ENCODE data around the gene GGACT.
"Not testable (repeated sequence)": the region's sequence is repeated elsewhere in the genome, so short reads cannot be mapped to it uniquely, and the experiment has no call there.

GGACT gene

GRCh38 chr13:100630555-100630954 lies 42.0 kb upstream of the GGACT start:
- DNase-seq (ENCODE audit: low read depth): peak; percentile 22
- TF ChIP-seq CTCF (conservative IDR thresholded peaks at IDR 0.05; ENCODE audit: low read depth, low read length): peak; percentile 18
- no peak overlapping the region for H3K4me3 ChIP-seq (ENCODE audit: low read depth, low read length)

- no peak for TF ChIP-seq CTCF (conservative IDR thresholded peaks at IDR 0.05; ENCODE audit: low read depth, low read length)
- no peak for DNase-seq (ENCODE audit: low read depth)
- no peak overlapping the region for H3K4me3 ChIP-seq (ENCODE audit: low read depth, low read length)
Observed at GRCh38 chr13:100627120-100627519, 38.5 kb upstream of the GGACT start.

GRCh38 chr13:100625447-100625846 lies 36.9 kb upstream of the GGACT start:
- H3K4me3 ChIP-seq (ENCODE audit: low read depth, low read length): no peak overlapping the region
- no peak for TF ChIP-seq CTCF (conservative IDR thresholded peaks at IDR 0.05; ENCODE audit: low read depth, low read length)
- no peak for DNase-seq (ENCODE audit: low read depth)

GRCh38 chr13:100620792-100621191 lies 32.2 kb upstream of the GGACT start:
- H3K4me3 ChIP-seq (ENCODE audit: low read depth, low read length): no peak overlapping the region
- no peak for DNase-seq (ENCODE audit: low read depth)
- no peak for TF ChIP-seq CTCF (conservative IDR thresholded peaks at IDR 0.05; ENCODE audit: low read depth, low read length)

GRCh38 chr13:100619940-100620339 lies 31.4 kb upstream of the GGACT start:
- H3K4me3 ChIP-seq (ENCODE audit: low read depth, low read length): no peak overlapping the region
- no peak for TF ChIP-seq CTCF (conservative IDR thresholded peaks at IDR 0.05; ENCODE audit: low read depth, low read length)
- DNase-seq (ENCODE audit: low read depth): no peak

GRCh38 chr13:100618897-100619296 lies 30.3 kb upstream of the GGACT start:
- H3K4me3 ChIP-seq (ENCODE audit: low read depth, low read length); DNase-seq (ENCODE audit: low read depth): not testable (repeated sequence)

GRCh38 chr13:100613031-100613430 lies 24.4 kb upstream of the GGACT start:
- TF ChIP-seq CTCF (conservative IDR thresholded peaks at IDR 0.05; ENCODE audit: low read depth, low read length): no peak
- no peak for DNase-seq (ENCODE audit: low read depth)
- H3K4me3 ChIP-seq (ENCODE audit: low read depth, low read length): no peak overlapping the region
